ENCODE measurements around the gene LYPLA2. TPM values are rescaled to one million over a fixed set of nuclear protein-coding genes. Genes with fewer than 3 reads are reported as not detected.
"Not testable (repeated sequence)": the region's sequence is repeated elsewhere in the genome, so short reads cannot be mapped to it uniquely, and the experiment has no call there.

The LYPLA2 gene
- total RNA-seq, 1 donor from 2014 or later, result 20.7 TPM

GRCh38 chr1:23801338-23801748 lies 10.4 kb downstream of the LYPLA2 start:
- DNase-seq, result no peak

GRCh38 chr1:23801876-23802275 lies 10.9 kb downstream of the LYPLA2 start:
- no peak for DNase-seq

- not testable (repeated sequence) for DNase-seq
Measured at GRCh38 chr1:23802809-23803342, 11.9 kb downstream of the LYPLA2 start.

- DNase-seq, result no peak
Measured at GRCh38 chr1:23803674-23804073, 12.7 kb downstream of the LYPLA2 start.

DNA sequence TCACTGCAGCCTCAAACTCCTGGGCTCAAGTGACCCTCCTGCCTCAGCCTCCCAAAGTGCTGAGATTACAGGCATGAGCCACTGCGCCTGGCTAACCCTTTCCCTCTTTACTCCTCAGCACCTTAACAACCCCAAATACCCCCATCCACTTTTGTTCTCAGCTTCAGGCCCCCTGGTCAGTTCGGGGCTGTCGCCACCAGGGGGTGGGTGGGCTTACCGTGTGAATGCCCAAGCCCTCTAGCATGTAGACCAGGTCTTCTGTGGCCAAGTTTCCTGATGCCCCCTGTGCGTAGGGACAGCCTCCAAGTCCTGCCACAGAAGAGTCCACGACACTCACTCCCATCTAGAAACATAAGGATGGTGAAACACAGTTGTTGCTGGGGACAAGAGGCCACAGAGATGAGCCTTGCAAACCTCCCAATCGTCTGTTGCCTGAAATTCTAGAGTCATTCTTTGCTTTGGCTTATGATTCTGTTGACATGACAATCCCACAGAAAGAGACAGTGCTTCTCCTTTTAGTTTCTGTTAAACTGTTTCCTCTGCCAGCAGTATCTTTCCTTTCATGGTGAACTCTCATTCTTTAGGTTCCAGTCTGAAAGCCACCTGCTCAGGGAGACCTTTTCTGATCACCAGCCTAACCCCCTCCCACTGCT lies 13.4 kb downstream of the LYPLA2 start:
- no peak for DNase-seq

GRCh38 chr1:23805025-23805424 lies 14.1 kb downstream of the LYPLA2 start:
- no peak for DNase-seq

DNA sequence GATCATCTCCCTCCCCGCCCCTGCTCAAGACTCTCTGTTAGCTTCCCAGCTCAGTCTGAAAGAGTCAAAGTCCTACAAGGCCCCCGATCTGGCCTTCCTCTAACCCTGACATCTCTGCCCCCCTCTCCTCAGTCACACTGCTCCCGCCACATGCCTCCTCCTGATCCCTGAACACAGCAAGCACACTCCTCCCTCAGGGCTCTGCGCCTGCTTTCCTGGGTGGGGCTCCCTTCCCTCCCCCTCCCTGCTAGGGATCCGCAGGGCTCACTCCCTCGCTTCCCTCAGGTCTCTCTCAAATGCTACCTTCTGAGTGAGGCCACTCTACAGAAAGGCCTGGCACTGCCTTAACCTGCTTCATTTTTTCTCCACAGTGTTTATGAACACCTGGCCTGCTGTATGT lies 15.3 kb downstream of the LYPLA2 start:
- DNase-seq, result no peak

DNA sequence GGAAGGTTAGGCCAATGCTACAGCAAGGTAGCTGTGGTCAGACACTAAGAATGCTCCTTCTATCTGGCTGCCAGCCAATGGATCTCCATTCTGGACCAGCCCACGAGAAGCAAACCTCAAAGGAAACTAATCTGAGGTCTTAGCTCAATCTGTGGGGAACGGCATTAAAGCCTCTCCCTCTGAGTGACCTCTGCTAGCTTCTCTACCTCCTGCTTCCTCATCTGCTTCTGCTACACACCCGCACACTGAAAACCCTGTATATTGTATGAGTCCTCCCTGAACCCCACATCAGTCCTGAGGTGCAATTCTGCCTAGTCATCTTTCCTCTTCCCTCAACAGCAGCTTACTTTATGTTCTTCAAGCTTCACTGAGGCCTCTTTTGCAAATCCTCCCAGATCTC lies 16.5 kb downstream of the LYPLA2 start:
- no peak for DNase-seq

GRCh38 chr1:23809751-23810171 lies 18.8 kb downstream of the LYPLA2 start:
- DNase-seq, result no peak

DNA sequence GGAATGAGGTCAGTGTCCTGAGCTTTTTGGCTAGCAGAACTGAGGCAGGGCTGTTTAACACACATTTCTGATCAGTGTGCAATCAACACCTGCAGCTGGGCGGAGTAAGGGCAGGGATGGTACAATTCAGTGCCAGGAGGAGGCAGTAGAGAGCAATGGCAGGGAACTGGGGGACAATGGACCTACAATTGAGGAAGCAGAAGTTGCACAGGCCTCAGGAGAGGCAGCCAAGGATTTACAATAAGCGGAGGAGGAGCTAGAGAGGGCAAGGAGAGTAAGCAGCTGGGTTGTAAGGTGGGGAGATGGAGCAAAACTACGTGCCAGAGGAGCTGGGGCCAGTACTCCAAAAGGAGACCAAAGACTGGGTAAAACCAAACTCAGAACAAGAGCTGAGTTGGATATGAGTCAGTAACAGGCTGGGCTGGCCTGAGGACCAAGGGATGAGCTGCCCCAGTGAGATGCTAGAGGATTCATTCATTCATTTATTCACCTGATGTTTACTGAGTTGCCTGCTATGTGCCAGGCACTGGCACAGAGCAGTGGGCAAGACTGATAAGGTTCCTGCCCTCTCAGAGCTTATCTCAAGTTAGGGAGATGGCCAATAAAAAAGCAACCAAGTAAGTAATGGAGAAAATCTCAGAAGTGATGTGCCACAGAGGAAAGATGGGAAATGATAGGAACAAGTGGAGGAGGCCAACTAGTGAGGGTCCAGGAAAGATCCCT lies 20.0 kb downstream of the LYPLA2 start:
- no peak for DNase-seq

DNA sequence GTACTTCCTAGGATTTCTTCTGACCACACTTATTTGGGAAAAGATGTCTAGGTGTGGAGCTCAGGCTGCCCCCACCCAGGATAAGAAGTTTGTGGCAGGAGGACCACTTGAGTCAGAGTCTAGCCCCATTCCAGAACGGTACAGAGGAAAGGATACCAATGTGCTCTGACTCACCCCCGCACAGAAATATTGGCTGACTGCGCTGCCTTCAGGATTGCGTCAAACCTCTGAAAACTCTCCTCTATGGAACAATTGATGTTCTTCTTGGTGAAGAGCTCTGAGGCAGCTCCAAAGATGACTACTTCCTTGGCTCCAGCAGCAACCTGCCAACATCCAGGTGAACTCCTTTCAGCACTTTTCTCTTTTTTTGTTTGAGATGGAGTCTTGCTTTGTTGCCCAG lies 23.1 kb downstream of the LYPLA2 start:
- no peak for DNase-seq

DNA sequence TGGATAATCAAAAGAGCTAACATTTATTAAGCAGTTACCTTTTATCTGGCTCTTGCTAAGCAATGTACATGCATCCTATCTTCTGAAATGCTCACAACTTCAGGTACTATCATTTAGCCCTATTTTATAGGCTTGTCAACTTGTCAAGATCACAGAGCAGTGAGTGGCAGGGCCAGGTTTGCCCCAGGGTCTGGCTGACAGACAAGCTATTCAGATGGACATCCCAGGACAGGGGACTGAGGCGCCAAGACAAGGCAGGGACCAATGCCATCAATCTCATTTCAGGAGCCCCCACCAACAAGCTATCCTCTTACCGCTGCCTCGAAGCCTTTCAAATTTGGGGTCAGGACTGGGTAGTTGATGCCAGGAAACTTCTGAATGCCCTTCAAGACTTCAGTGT lies 25.4 kb downstream of the LYPLA2 start:
- no peak for DNase-seq

GRCh38 chr1:23816906-23817305 lies 26.0 kb downstream of the LYPLA2 start:
- no peak for DNase-seq

DNA sequence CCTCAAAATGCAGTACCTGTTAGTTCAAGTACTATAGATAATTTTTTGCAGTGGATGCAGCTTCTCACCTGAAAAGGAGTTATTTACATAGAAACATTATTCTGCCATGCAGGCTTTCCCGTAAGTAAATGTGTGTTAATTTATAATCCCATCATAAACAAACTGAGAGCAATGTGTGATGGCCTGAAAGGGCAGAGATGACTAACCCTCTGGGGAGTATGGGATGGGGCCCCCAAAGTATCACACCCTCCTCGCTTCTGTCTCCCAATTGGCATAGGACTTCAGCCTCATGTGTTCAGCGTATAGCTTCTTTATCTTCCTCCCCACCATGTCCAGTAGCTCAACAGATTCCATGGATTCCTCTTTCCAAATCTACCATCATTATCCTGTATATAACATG lies 26.7 kb downstream of the LYPLA2 start:
- DNase-seq, result no peak

- no peak for DNase-seq
Measured at GRCh38 chr1:23823767-23824166, 32.8 kb downstream of the LYPLA2 start.

GRCh38 chr1:23824711-23825075 lies 33.7 kb downstream of the LYPLA2 start:
- DNase-seq, result no peak

DNA sequence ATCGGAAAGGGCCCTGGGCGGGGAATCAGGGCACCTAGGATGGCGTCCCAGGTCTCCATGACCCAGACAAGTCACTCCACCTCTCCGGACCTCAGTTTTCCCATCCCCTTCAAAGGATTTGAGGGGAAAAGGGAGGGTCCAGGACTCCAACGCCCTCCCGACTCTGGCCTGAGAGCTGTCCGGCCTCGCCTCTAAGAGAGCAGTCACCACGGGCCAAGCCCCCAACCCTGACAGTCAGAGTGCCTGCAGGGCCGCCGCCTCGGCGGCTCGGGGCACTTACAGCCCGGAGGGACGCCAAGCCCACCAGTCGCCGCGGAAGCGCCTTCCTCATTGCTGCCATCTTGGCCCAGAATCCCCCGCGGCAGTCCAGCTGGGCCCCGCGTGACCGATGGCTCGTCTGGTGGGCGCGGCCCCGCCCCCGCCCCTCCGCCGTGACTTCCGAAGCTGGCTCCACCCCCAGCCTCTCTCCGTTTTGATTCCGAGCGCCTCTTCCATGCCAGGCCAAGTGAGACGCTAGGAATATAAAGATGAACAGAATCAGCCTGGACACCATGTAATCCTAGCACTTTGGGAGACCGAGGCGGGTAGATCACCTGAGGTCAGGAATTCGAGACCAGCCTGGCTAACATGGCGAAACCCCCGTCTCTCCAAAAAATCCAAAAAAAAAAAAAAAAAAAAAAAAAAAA lies 34.3 kb downstream of the LYPLA2 start, which contains the start of gene HMGCL:
Gene HMGCL, minus strand, starts transcription at position 354 of the 686 bp plus-strand sequence. Its CDS starts 14 bp downstream, at position 340.
- peak; percentile 89 for DNase-seq

DNA sequence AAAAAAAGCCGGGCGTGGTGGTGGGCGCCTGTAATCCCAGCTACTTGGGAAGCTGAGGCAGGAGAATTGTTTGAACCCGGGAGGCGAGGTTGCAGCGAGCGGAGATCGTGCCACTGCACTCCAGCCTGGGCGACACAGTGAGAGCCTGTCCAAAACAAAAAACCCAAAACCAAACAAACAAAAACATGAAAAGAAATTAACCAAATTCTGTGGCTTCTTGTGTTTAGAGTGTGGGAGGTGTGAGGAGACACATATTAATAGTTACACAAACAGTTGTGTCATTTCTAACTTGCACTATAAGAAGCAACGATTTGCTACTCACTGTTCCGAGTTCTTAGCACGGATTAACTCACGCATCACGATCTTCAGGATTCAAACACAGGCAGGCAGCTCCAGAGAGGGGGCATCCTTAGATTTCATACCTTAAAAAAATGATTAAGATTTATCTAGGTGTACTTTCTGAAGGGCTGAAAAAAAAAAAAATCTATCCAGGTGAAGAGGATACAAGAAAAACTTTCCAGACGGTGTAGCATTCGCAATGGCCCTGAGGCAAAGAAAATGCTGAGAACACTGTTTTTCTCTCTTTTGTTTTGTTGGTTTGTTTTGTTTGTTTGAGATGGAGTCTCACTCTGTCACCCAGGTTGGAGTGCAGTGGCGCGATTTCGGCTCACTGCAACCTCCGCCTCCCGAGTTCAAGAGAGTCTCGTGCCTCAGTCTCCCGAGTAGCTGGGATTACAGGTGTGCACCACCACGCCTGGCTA lies 35.0 kb downstream of the LYPLA2 start:
- DNase-seq, result no peak

DNA sequence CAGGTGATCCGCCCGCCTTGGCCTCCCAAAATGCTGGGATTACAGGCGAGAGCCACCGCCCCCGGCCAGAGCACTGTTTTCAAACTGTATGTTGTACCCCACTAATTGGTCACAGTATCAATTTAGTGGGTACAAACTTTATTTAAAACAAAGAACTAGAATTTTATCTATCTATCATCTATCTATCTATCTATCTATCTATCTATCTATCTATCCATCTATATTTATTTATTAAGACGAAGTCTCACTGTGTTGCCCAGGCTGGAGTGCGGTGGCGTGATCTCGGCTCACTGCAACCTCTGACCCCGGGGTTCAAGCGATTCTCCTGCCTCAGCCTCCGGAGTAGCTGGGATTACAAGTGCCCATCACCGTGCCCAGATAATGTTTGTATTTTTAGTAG lies 35.6 kb downstream of the LYPLA2 start:
- DNase-seq, result not testable (repeated sequence)

- DNase-seq, result no peak
Measured at GRCh38 chr1:23827717-23828116, 36.8 kb downstream of the LYPLA2 start.

GRCh38 chr1:23834156-23834555 lies 43.2 kb downstream of the LYPLA2 start:
- not testable (repeated sequence) for DNase-seq

GRCh38 chr1:23836037-23836436 lies 45.1 kb downstream of the LYPLA2 start:
- DNase-seq, result no peak

All from occipital lobe (tissue), 2 donors.